HG03565 (cell line): ENCODE measurements around the gene GPN2.
A peak's percentile ranks its signal among the peaks of the same experiment; 100 is the strongest.

ENCODE experiments used
- ATAC-seq: cut with Tn5 transposase; IDR thresholded peaks from one replicate; pipeline ENCODE4 v1.9.1; 2021; ENCODE audit warnings: mild to moderate bottlenecking, moderate library complexity; ENCODE audit not compliant: unreplicated experiment

Gene GPN2

GRCh38 chr1:26833432-26834405, 56.4 kb downstream of the GPN2 start:
- peak; percentile 73 for ATAC-seq

DNA sequence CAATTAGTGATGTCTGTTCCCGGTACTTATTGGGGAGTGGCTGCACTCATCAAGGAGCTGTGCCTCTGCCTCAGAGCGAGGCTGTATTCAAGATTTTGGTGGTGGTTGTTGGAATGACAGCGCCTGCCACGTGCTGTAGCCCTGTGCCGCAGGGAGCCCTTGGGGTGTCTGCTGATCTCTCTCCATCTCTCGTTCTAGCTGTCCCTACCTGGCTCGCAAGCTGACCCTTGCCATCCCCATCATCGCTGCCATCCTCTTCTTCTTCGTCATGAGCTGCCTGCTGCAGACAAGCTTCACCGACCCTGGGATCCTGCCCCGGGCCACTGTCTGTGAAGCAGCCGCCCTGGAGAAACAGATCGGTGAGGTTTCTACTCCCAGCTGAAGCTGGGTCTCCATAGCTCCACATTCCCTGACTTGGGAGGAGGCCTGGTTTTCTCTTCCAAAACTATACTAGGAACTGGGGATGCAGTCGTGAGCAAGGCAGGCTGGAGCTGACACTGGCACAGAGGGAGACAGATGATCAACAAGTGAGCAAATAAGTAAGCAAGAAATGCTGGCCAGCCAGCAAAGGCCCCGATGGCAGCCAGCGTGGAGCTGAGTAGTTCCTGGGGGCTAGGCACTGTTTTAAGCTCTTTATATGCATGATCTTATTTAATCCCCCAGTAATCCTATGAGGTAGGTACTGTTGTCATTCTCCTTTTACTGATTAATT, 57.7 kb downstream of the GPN2 start:
- ATAC-seq, result no peak

- no peak for ATAC-seq
These were observed 58.4 kb downstream of the GPN2 start for GRCh38 chr1:26831546-26832248.

GRCh38 chr1:26831059-26831458, 59.0 kb downstream of the GPN2 start:
- ATAC-seq, result no peak

DNA sequence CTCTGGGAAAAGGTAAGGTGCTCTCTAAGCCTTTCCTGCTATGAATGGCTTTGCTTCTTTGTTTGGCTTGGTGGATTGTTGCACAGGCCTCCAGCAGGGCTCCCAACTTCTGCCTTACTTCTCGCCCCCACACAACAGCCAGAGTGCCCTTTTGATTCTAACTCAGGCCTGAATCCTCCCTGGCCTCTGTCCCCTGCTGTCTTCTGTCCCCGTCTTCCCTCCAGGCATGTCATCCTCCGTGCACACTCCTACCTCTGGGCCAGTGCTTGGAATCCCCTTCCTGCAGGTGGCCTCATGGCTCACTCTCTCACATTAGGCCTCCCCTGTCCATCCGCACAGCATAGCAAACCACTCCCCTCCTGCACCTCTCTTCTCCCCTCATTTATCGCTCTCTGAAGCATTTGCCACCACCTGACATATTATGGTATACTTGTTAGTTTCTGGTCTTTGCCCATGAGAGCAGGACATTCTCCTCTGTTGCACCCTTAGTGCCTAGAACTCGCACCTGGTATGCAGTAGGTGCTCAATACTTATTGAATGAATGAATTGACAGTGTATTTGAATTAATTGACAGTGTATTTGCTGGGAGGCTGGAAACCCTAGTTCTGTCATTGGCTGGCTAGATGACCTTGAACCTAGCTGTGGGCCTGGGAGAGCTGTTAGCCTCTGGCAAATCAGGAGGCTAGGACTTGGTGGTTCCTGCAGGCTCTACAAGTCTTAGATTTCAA, 60.7 kb downstream of the GPN2 start:
- no peak for ATAC-seq

DNA sequence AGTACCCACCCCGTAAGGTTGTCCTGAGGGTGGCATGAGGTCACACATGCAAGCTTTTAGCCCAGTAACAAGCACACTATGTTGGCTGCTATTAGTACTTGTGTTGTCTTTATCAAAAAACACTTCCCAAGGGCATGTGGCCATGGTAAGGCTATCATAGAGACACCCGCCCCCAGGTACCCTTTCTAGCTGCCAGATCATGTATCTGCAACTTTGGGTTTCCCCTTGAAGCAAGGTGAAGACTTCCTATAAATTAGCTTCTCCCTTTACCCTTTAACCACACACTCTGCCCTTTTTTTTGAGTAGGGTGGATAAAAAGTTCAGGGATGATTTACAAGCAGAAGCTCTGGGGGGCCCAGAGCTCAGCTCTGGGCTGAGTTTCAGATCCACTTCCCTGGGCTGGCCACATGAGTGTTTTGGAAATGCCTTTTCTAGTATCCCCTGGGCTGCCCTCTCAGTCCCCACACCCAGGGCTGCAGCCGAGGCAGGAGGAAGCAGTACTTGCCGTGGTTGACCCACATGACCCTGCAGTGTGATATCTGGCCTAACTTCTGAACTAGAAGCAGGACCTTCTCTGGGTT, 61.6 kb downstream of the GPN2 start:
- no peak for ATAC-seq

GRCh38 chr1:26827663-26828062, 62.4 kb downstream of the GPN2 start:
- ATAC-seq, result no peak

DNA sequence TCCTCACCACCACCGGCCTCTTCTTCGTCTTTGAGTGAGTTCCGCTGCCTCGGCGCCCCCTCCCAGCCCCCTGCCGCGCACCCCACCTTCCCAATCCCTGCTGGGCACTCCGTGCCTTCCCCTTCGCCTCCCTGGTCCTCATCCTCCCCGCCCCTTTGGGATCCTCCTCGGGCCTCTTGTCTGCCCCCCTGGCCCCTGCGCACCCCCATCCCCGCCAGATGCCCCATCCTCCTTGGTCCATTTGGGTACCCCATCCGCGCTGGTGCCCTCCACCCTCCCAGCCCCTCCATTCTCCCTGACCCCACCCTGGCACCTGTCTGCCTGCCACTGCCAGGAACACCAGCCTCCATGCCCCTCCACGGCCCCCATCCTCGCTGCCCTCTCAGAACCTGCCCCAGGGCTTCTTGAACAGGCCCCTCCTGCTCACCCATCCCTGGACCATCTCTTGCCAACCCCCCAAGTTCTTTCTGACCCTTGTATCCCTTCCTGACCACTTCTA, 62.9 kb downstream of the GPN2 start:
- no peak for ATAC-seq

GRCh38 chr1:26826261-26827105, 63.6 kb downstream of the GPN2 start, which contains the start of gene ZDHHC18:
ZDHHC18 (plus strand) TSS chr1:26826688; CDS start chr1:26826805, 117 bp downstream.
- ATAC-seq, result peak; percentile 68
